Measurements from ENCODE around the gene ZFAND3.
"Not testable (repeated sequence)": the region's sequence is repeated elsewhere in the genome, so short reads cannot be mapped to it uniquely, and the experiment has no call there.

Gene ZFAND3

DNA sequence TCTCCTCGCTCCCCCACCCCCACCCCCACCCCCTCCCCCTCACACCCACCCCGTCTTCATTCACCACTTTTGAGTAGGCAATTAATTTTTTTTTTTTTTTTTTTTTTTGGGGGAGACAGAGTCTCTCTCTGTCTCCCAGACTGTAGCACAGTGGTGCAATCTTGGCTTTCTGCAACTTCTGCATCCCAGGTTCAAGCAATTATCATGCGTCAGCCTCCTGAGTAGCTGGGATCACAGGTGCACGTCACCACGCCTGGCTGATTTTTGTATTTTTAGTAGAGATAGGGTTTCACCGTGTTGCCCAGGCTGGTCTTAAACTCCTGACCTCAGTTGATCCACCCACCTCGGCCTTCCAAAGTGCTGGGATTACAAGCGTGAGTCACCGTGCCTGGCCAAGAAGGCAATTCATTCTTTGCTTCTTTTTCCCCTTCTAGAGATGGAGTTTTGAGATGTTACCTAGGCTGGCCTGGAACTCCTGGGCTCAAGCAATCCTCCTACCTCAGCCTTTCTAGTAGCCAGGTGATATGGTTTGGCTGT is 230.4 kb downstream of the ZFAND3 start:
- H3K27me3 ChIP-seq (ENCODE audit: control insufficient read depth, insufficient read depth, low read length); H3K27ac ChIP-seq (ENCODE audit: low read length); H3K9me3 ChIP-seq (ENCODE audit: control insufficient read depth, low read depth, low read length); H3K9ac ChIP-seq (ENCODE audit: low read length); H3K36me3 ChIP-seq (ENCODE audit: control insufficient read depth, low read depth, low read length); H3K4me3 ChIP-seq (ENCODE audit: low read length); H3K4me1 ChIP-seq (ENCODE audit: control insufficient read depth, low read depth, low read length): not testable (repeated sequence)

DNA sequence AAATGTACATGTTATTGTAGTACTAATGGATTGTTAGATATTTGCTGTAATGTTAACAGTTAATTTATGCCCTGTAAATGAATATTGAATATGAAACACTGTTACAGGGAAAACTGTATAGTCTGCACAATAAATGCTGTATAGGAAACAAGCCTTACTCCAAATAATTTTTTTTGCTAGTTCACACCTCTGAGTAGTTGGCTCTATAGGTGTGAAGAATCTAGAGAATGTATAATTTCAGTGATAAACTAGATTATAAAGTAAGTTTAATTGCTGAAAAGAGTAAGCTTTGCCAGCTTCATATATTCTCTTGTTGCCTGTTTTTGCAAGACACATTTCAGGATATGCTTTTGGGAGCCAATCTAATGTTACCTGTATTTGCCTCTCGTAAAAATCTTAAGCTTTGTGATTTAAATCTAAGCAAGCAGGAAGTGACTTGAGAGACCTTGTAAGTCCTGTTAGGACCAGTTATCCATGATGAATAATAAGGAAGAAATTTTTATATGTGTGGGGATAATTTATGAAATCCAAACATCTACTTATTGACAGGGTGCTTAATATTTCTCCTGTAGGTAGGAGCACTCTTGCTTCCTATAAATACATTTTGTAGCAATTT is 232.4 kb downstream of the ZFAND3 start:
- Histone ChIP-seq H3K4me1 (ENCODE audit: control insufficient read depth, low read depth, low read length) (peaks cover 22% of the 10 kb centered on the region), H3K4me3 (ENCODE audit: low read length) (no peak overlapping the region), H3K27me3 (ENCODE audit: control insufficient read depth, insufficient read depth, low read length) (no peaks in the 10 kb centered on the region), H3K27ac (ENCODE audit: low read length) (no peak overlapping the region), H3K36me3 (ENCODE audit: control insufficient read depth, low read depth, low read length) (no peaks in the 10 kb centered on the region), H3K9me3 (ENCODE audit: control insufficient read depth, low read depth, low read length) (no peaks in the 10 kb centered on the region), H3K9ac (ENCODE audit: low read length) (no peak overlapping the region)

DNA sequence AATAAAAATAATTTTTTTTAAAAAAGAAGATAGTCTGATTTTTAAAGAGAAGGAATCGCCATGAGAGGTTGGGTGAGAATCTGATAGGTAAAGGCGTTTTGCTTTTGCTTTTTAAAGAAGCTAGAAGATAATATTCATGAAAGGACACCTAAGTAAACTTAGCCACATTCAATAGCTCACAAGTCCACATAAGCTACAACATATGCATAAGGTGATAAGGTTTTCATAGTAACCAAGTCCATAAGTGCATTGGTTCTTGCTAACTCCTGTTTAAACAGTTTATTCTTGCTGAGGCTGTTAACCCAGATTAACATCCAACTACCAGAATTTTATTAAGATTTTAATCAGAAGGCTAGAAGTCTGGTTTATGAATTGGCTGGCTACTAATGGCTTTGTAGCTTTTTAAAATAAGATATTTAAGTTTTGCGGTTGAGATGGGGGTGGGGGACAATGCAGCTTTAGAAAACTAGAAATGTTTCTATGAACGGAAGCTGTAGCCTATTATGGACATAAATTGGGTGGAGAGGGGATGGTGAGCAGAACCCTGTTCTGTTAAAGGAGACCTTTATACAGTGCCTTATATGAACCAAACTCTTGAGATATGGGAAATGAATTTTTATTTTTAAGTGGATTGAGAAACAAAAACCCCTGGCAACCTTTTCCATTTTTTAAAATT is 235.1 kb downstream of the ZFAND3 start:
- Histone ChIP-seq H3K27me3 (ENCODE audit: control insufficient read depth, insufficient read depth, low read length) (no peaks in the 10 kb centered on the region), H3K9me3 (ENCODE audit: control insufficient read depth, low read depth, low read length) (no peaks in the 10 kb centered on the region), H3K4me1 (ENCODE audit: control insufficient read depth, low read depth, low read length) (peaks cover 22% of the 10 kb centered on the region), H3K9ac (ENCODE audit: low read length) (no peak overlapping the region), H3K4me3 (ENCODE audit: low read length) (no peak overlapping the region), H3K36me3 (ENCODE audit: control insufficient read depth, low read depth, low read length) (no peaks in the 10 kb centered on the region), H3K27ac (ENCODE audit: low read length) (no peak overlapping the region)

DNA sequence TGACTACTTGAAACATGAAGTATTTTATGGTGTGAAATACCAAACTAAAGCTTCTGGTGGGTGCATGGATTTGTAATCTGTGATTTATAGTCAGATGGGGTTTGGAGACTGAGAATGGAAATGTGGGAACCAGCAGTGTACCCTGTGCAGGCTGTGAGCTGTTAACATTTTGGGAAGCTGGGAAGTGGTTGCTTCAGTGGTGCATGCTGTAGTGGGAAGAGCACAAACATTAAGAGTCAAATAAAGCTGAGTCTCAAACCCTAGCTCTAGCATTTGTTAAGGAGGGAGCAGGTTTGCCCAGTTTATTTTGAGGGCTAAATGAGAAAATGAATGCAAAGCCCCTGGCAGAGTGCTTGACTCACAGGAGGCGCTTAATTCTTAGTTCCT is 235.7 kb downstream of the ZFAND3 start:
- H3K27me3 ChIP-seq (ENCODE audit: control insufficient read depth, insufficient read depth, low read length) = no peaks in the 10 kb centered on the region
- H3K4me1 ChIP-seq (ENCODE audit: control insufficient read depth, low read depth, low read length) = peaks cover 22% of the 10 kb centered on the region
- no peak overlapping the region for H3K4me3 ChIP-seq (ENCODE audit: low read length)
- H3K36me3 ChIP-seq (ENCODE audit: control insufficient read depth, low read depth, low read length) = no peaks in the 10 kb centered on the region
- no peak overlapping the region for H3K9ac ChIP-seq (ENCODE audit: low read length)
- H3K27ac ChIP-seq (ENCODE audit: low read length) = no peak overlapping the region
- no peaks in the 10 kb centered on the region for H3K9me3 ChIP-seq (ENCODE audit: control insufficient read depth, low read depth, low read length)

GRCh38 chr6:38056361-38056760 is 236.8 kb downstream of the ZFAND3 start:
- no peak overlapping the region for H3K4me3 ChIP-seq (ENCODE audit: low read length)
- H3K36me3 ChIP-seq (ENCODE audit: control insufficient read depth, low read depth, low read length) = peaks cover under 1% of the 10 kb centered on the region
- H3K4me1 ChIP-seq (ENCODE audit: control insufficient read depth, low read depth, low read length) = peaks cover 22% of the 10 kb centered on the region
- H3K27me3 ChIP-seq (ENCODE audit: control insufficient read depth, insufficient read depth, low read length) = no peaks in the 10 kb centered on the region
- no peak overlapping the region for H3K27ac ChIP-seq (ENCODE audit: low read length)
- no peaks in the 10 kb centered on the region for H3K9me3 ChIP-seq (ENCODE audit: control insufficient read depth, low read depth, low read length)
- H3K9ac ChIP-seq (ENCODE audit: low read length) = no peak overlapping the region

GRCh38 chr6:38057994-38058393 is 238.5 kb downstream of the ZFAND3 start:
- Histone ChIP-seq H3K27me3 (ENCODE audit: control insufficient read depth, insufficient read depth, low read length) (no peaks in the 10 kb centered on the region), H3K4me1 (ENCODE audit: control insufficient read depth, low read depth, low read length) (peaks cover 22% of the 10 kb centered on the region), H3K36me3 (ENCODE audit: control insufficient read depth, low read depth, low read length) (peaks cover 17% of the 10 kb centered on the region), H3K4me3 (ENCODE audit: low read length) (no peak overlapping the region), H3K9me3 (ENCODE audit: control insufficient read depth, low read depth, low read length) (no peaks in the 10 kb centered on the region), H3K9ac (ENCODE audit: low read length) (no peak overlapping the region), H3K27ac (ENCODE audit: low read length) (no peak overlapping the region)

DNA sequence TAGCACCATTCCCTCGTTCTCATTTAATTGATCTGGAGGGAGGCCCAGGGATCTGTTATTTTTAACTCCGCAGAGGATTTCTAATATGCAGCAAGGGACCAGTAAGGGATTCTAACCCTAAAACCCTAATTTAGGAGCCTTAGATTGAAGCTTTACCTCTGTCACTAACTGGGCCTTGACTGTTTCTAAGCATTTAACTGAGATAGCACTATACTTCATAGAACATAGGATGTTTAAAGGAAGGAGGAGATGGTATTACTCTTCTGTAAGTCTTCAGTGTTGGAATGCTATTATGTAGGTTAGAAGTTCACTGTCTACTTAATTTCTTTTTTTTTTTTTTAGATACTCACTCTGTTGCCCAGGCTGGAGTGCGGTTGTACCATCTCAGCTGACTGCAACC is 242.5 kb downstream of the ZFAND3 start:
- Histone ChIP-seq H3K4me3 (ENCODE audit: low read length) (no peak overlapping the region), H3K27me3 (ENCODE audit: control insufficient read depth, insufficient read depth, low read length) (no peaks in the 10 kb centered on the region), H3K4me1 (ENCODE audit: control insufficient read depth, low read depth, low read length) (no peaks in the 10 kb centered on the region), H3K9me3 (ENCODE audit: control insufficient read depth, low read depth, low read length) (no peaks in the 10 kb centered on the region), H3K9ac (ENCODE audit: low read length) (no peak overlapping the region), H3K36me3 (ENCODE audit: control insufficient read depth, low read depth, low read length) (peaks cover 22% of the 10 kb centered on the region), H3K27ac (ENCODE audit: low read length) (no peak overlapping the region)

- H3K36me3 ChIP-seq (ENCODE audit: control insufficient read depth, low read depth, low read length) = peaks cover 22% of the 10 kb centered on the region
- H3K9me3 ChIP-seq (ENCODE audit: control insufficient read depth, low read depth, low read length) = no peaks in the 10 kb centered on the region
- no peak overlapping the region for H3K9ac ChIP-seq (ENCODE audit: low read length)
- no peaks in the 10 kb centered on the region for H3K27me3 ChIP-seq (ENCODE audit: control insufficient read depth, insufficient read depth, low read length)
- H3K4me3 ChIP-seq (ENCODE audit: low read length) = no peak overlapping the region
- H3K27ac ChIP-seq (ENCODE audit: low read length) = no peak overlapping the region
- H3K4me1 ChIP-seq (ENCODE audit: control insufficient read depth, low read depth, low read length) = no peaks in the 10 kb centered on the region
These were observed 244.4 kb downstream of the ZFAND3 start for GRCh38 chr6:38063973-38064372.

DNA sequence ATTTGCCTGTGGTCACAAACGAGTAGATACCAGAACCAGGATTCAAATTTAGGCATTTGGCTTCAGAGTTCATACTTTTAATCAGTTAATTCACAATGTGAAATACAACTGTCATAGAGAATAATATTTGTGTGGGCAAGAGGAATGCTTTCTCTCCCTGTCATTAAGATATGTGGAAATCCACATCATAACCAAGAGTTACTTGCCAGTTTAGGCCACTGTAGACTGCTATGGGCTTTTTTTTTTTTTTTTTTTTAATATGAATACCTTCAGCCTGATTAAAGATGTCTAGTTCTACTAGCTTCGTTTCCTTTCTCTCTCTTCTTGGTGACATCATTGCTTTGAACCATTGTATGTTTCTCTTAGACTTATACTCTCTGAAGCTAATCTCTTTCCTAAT is 244.9 kb downstream of the ZFAND3 start:
- Histone ChIP-seq H3K4me1 (ENCODE audit: control insufficient read depth, low read depth, low read length) (no peaks in the 10 kb centered on the region), H3K9ac (ENCODE audit: low read length) (no peak overlapping the region), H3K36me3 (ENCODE audit: control insufficient read depth, low read depth, low read length) (peaks cover 22% of the 10 kb centered on the region), H3K4me3 (ENCODE audit: low read length) (no peak overlapping the region), H3K27ac (ENCODE audit: low read length) (no peak overlapping the region), H3K9me3 (ENCODE audit: control insufficient read depth, low read depth, low read length) (no peaks in the 10 kb centered on the region), H3K27me3 (ENCODE audit: control insufficient read depth, insufficient read depth, low read length) (no peaks in the 10 kb centered on the region)

DNA sequence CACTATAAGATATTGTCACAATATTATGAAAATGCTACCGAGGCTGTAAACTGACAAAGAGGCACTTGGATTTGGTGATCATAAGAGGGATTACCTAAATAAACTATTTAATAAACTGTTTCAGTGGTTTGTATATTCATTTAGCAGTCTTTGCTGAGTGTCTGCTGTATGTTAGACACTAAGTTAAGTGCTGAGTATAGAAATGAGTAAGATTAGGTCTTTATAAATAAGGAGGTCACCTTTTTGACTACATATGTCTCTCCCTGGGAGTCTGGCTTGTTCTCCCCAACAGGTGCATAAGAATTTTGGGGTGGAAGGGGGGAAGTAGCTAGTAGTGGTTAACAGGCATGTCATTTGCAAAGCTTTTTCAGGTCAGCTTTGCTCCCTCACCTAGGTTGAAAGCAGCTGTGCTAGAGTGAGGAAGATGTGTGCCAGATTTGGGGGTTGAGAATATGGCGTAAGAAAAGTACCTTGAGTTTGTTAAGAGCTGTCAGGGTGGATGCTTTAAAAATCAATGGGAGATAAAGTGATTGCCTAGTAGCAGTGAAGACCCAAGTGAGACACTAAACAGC is 246.3 kb downstream of the ZFAND3 start:
- H3K9me3 ChIP-seq (ENCODE audit: control insufficient read depth, low read depth, low read length) = no peaks in the 10 kb centered on the region
- H3K4me3 ChIP-seq (ENCODE audit: low read length) = no peak overlapping the region
- H3K4me1 ChIP-seq (ENCODE audit: control insufficient read depth, low read depth, low read length) = no peaks in the 10 kb centered on the region
- H3K27ac ChIP-seq (ENCODE audit: low read length) = no peak overlapping the region
- no peak overlapping the region for H3K9ac ChIP-seq (ENCODE audit: low read length)
- H3K36me3 ChIP-seq (ENCODE audit: control insufficient read depth, low read depth, low read length) = peaks cover 22% of the 10 kb centered on the region
- H3K27me3 ChIP-seq (ENCODE audit: control insufficient read depth, insufficient read depth, low read length) = no peaks in the 10 kb centered on the region

DNA sequence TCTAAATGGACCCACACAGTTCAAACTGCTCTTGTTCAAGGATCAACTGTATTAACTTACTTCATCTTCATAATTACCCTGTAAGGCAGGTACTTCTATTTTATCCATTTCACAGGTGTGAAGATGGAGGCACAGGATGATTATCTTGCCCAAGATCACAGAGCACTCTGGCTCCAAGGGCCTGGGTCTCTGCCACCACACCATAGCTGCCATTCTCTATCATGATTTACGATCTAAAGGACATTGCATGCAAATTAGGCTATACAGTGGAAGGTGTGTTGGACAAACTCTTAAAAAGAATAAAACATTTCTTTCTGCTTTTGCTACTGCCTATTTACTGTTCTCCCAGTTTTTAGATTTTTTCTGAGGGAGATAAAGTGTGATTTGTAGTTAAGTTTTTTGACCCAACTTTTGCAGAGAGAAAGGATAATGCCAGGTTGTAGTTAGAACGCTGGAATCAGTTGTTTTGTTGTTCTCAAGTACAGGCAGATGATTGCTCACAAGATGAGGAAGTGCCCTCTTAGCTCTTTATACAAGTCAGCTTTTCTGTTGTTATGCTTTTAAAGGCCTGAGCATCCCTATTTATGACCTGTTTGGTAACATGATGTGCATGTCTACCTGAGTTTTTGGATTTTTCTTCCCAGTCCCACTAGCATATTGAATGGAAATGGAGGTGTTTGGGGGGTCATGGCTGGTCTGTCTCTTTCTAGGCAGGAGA is 247.9 kb downstream of the ZFAND3 start:
- H3K9me3 ChIP-seq (ENCODE audit: control insufficient read depth, low read depth, low read length) = no peaks in the 10 kb centered on the region
- H3K4me3 ChIP-seq (ENCODE audit: low read length) = no peak overlapping the region
- peaks cover 11% of the 10 kb centered on the region for H3K36me3 ChIP-seq (ENCODE audit: control insufficient read depth, low read depth, low read length)
- H3K27me3 ChIP-seq (ENCODE audit: control insufficient read depth, insufficient read depth, low read length) = no peaks in the 10 kb centered on the region
- H3K4me1 ChIP-seq (ENCODE audit: control insufficient read depth, low read depth, low read length) = no peaks in the 10 kb centered on the region
- H3K27ac ChIP-seq (ENCODE audit: low read length) = no peak overlapping the region
- H3K9ac ChIP-seq (ENCODE audit: low read length) = no peak overlapping the region

Data from iPS-18a (cell line).